ENCODE measurements around the gene CORO6.

- TF ChIP-seq EZH2 (IDR thresholded peaks at IDR 0.05; ENCODE audit: insufficient read depth, poor library complexity, severe bottlenecking) (no peak), EZH2phosphoT487 (IDR thresholded peaks at IDR 0.05; ENCODE audit: insufficient read depth, low read depth) (no peak)
These were observed 53.3 kb downstream of the CORO6 start for GRCh38 chr17:29569245-29569950.

Data from GM23248 (cell line).